MM.1S (cell line): ENCODE results near the gene FAM162A.

Experiments used
- CTCF ChIP-seq: fragments of 300-600 bp; sonication (generic); IDR thresholded peaks from 2 replicates; pipeline ENCODE4 v1.5.1; 2016; ENCODE audit warnings: antibody characterized with exemption, low read length, mixed read lengths
- EZH2 ChIP-seq: fragments of 300-600 bp; sonication (generic); optimal IDR thresholded peaks from 2 replicates; pipeline ENCODE3; 2017; ENCODE audit warnings: low read depth, mild to moderate bottlenecking, antibody characterized with exemption, low read length, mixed read lengths

- TF ChIP-seq CTCF = no peak
- TF ChIP-seq EZH2 = no peak
Measured at GRCh38 chr3:122395582-122395981, 11.6 kb downstream of the FAM162A start.
